Cardiac atrium fibroblast (primary cell): ENCODE results near the gene COA4. TPM values are rescaled to one million over a fixed set of nuclear protein-coding genes. Genes with fewer than 3 reads are reported as not detected.

Source experiments
- total RNA-seq: library from RNA; depleted of rRNA; stranded (reverse); fragments of >200 nt; gene quantifications from 2 replicates; pipeline ENCODE4 v1.2.3, GENCODE V29; 2015

The COA4 gene
- total RNA-seq = 67.9 and 72.2 TPM in 2 replicates

GRCh38 chr11:73876424-73877310 lies at the start of gene COA4, which contains the start of gene PAAF1:
TSS of gene COA4 (minus strand) at chr11:73876846. CDS start at chr11:73873378, 3,468 bp downstream.
TSS of gene PAAF1 (plus strand) at chr11:73876999. CDS start at chr11:73877022, 23 bp downstream.

Other genes with a start within 250 kb of the COA4 start
- 0.81 TPM in 1 of 2 replicates, not detected in the other for gene PLEKHB1, start 230.3 kb downstream of the COA4 start, total RNA-seq
- gene RAB6A, start 115.8 kb downstream of the COA4 start, total RNA-seq = 124 and 129 TPM in 2 replicates
- 17.2 and 17.9 TPM in 2 replicates for gene MRPL48, start 89.0 kb downstream of the COA4 start, total RNA-seq
- gene PAAF1, start 153 bp upstream of the COA4 start, total RNA-seq = 8.3 and 11.7 TPM in 2 replicates
- gene DNAJB13, start 74.2 kb upstream of the COA4 start, total RNA-seq = not detected in 2 replicates
- 0.49 and 0.90 TPM in 2 replicates for gene UCP2, start 106.0 kb upstream of the COA4 start, total RNA-seq
- not detected in 2 replicates for gene UCP3, start 132.2 kb upstream of the COA4 start, total RNA-seq